WTC11 (cell line): ENCODE results near the gene ENAH. TPM values are rescaled to one million over a fixed set of nuclear protein-coding genes. Genes with fewer than 3 reads are reported as not detected.

Experiments
- ATAC-seq: fragments of 200-7000 bp; cut with Tn5 transposase; 2 replicates; pipeline ENCODE4 v1.10.0; 2021; ENCODE audit warnings: mild to moderate bottlenecking, moderate library complexity
- CTCF ChIA-PET: fragments of 300-600 bp; sonication (Branson Sonifier 250); formaldehyde crosslinking; loops from one replicate; lab custom pipeline; 2021; ENCODE audit warnings: antibody characterized with exemption; lab: Charles Lee
- POLR2A ChIA-PET: fragments of 350-600 bp; sonication (Branson Sonifier 250); formaldehyde crosslinking; loops from one replicate; lab custom pipeline; 2021; ENCODE audit warnings: antibody characterized with exemption; lab: Charles Lee
- DNase-seq: peaks from one replicate; pipeline ENCODE4 v3.0.0; 2021; ENCODE audit warnings: low spot score
- H3K27ac Mint-ChIP-seq: 2 replicates; pipeline ENCODE4 v1.8.0; 2021; ENCODE audit warnings: mixed read lengths
- H3K27me3 Mint-ChIP-seq: 2 replicates; pipeline ENCODE4 v1.8.0; 2021; ENCODE audit warnings: low read depth, mild to moderate bottlenecking, moderate library complexity, mixed read lengths
- H3K36me3 Mint-ChIP-seq: 2 replicates; pipeline ENCODE4 v1.8.0; 2021; ENCODE audit warnings: mixed read lengths
- H3K4me1 Mint-ChIP-seq: 2 replicates; pipeline ENCODE4 v1.8.0; 2022; ENCODE audit warnings: mixed read lengths
- H3K4me3 Mint-ChIP-seq: 2 replicates; pipeline ENCODE4 v1.8.0; 2021; ENCODE audit warnings: mild to moderate bottlenecking, moderate library complexity, mixed read lengths
- H3K9me3 Mint-ChIP-seq: 2 replicates; pipeline ENCODE4 v1.8.0; 2021; ENCODE audit warnings: mixed read lengths
- AFF4 ChIP-seq: sonication (generic); formaldehyde crosslinking; IDR thresholded peaks from 2 replicates; pipeline ENCODE4 v1.8.1; 2023; ENCODE audit warnings: mild to moderate bottlenecking, missing genetic modification reagents, borderline replicate concordance
- CBFB ChIP-seq: sonication (generic); formaldehyde crosslinking; IDR thresholded peaks from 2 replicates; pipeline ENCODE4 v1.8.1; 2022; ENCODE audit warnings: mild to moderate bottlenecking, low read depth, missing genetic modification reagents
- CDX4 ChIP-seq: fragments of 250-450 bp; sonication (Bioruptor Pico); IDR thresholded peaks from 2 replicates; pipeline ENCODE4 v1.9.0; 2021; ENCODE audit warnings: moderate library complexity, mild to moderate bottlenecking, inconsistent platforms, borderline replicate concordance
- ELF4 ChIP-seq: sonication (generic); formaldehyde crosslinking; IDR thresholded peaks from 2 replicates; pipeline ENCODE4 v1.8.1; 2022; ENCODE audit warnings: low read depth, mild to moderate bottlenecking, moderate library complexity, missing genetic modification reagents
- ESRRA ChIP-seq: sonication (generic); formaldehyde crosslinking; IDR thresholded peaks from 2 replicates; pipeline ENCODE4 v1.8.1; 2022; ENCODE audit warnings: mild to moderate bottlenecking, missing genetic modification reagents, borderline replicate concordance
- FOXK1 ChIP-seq: sonication (generic); formaldehyde crosslinking; IDR thresholded peaks from 2 replicates; pipeline ENCODE4 v1.8.0; 2022; ENCODE audit warnings: mild to moderate bottlenecking, moderate library complexity, missing genetic modification reagents
- FOXP1 ChIP-seq: sonication (generic); formaldehyde crosslinking; IDR thresholded peaks from 2 replicates; pipeline ENCODE4 v1.8.0; 2022; ENCODE audit warnings: missing genetic modification reagents, mild to moderate bottlenecking, moderate library complexity, borderline replicate concordance
- GRHL2 ChIP-seq: fragments of 250-450 bp; sonication (Bioruptor Pico); IDR thresholded peaks from 2 replicates; pipeline ENCODE4 v1.8.0; 2022; ENCODE audit warnings: mild to moderate bottlenecking, moderate library complexity; ENCODE audit not compliant: insufficient replicate concordance, severe bottlenecking
- GTF2I ChIP-seq: fragments of 250-450 bp; sonication (Bioruptor Pico); conservative IDR thresholded peaks from 2 replicates; pipeline ENCODE4 v1.4.0; 2021; ENCODE audit warnings: mild to moderate bottlenecking
- HMGA2 ChIP-seq: fragments of 250-450 bp; sonication (Bioruptor Pico); IDR thresholded peaks from 2 replicates; pipeline ENCODE4 v1.4.0; 2021; ENCODE audit warnings: mild to moderate bottlenecking, moderate library complexity
- IRF2 ChIP-seq: sonication (generic); formaldehyde crosslinking; IDR thresholded peaks from 2 replicates; pipeline ENCODE4 v1.8.0; 2022; ENCODE audit warnings: low read depth, missing genetic modification reagents, borderline replicate concordance
- JUN ChIP-seq: sonication (generic); formaldehyde crosslinking; IDR thresholded peaks from 2 replicates; pipeline ENCODE4 v1.8.0; 2023; ENCODE audit warnings: mild to moderate bottlenecking, missing genetic modification reagents
- NFATC4 ChIP-seq: fragments of 250-450 bp; sonication (Bioruptor Pico); IDR thresholded peaks from 2 replicates; pipeline ENCODE4 v1.9.0; 2021; ENCODE audit warnings: mild to moderate bottlenecking
- NFE2L1 ChIP-seq: sonication (generic); formaldehyde crosslinking; IDR thresholded peaks from 2 replicates; pipeline ENCODE4 v1.8.1; 2023; ENCODE audit warnings: missing genetic modification reagents
- NFYB ChIP-seq: sonication (generic); formaldehyde crosslinking; conservative IDR thresholded peaks from 2 replicates; pipeline ENCODE4 v1.8.0; 2022; ENCODE audit warnings: low read depth, missing genetic modification reagents
- NR3C1 ChIP-seq: sonication (generic); formaldehyde crosslinking; conservative IDR thresholded peaks from 2 replicates; pipeline ENCODE4 v1.8.1; 2023; ENCODE audit warnings: low read depth, mild to moderate bottlenecking, missing genetic modification reagents
- PRRX2 ChIP-seq: fragments of 250-450 bp; sonication (Bioruptor Pico); IDR thresholded peaks from 2 replicates; pipeline ENCODE4 v1.8.0; 2021; ENCODE audit warnings: mild to moderate bottlenecking
- USF1 ChIP-seq: sonication (generic); formaldehyde crosslinking; IDR thresholded peaks from 2 replicates; pipeline ENCODE4 v1.8.0; 2022; ENCODE audit warnings: mild to moderate bottlenecking, missing genetic modification reagents
- ZMAT4 ChIP-seq: fragments of 250-450 bp; sonication (Bioruptor Pico); IDR thresholded peaks from 2 replicates; pipeline ENCODE4 v1.9.0; 2021; ENCODE audit warnings: mild to moderate bottlenecking
- ZNF138 ChIP-seq: sonication (generic); formaldehyde crosslinking; conservative IDR thresholded peaks from 2 replicates; pipeline ENCODE4 v1.8.1; 2022; ENCODE audit warnings: mild to moderate bottlenecking, moderate library complexity, missing genetic modification reagents
- ZNF263 ChIP-seq: sonication (generic); formaldehyde crosslinking; IDR thresholded peaks from 2 replicates; pipeline ENCODE4 v1.8.1; 2022; ENCODE audit warnings: low read depth, mild to moderate bottlenecking, moderate library complexity, missing genetic modification reagents
- ZNF281 ChIP-seq: sonication (generic); formaldehyde crosslinking; IDR thresholded peaks from 2 replicates; pipeline ENCODE4 v1.8.0; 2023; ENCODE audit warnings: mild to moderate bottlenecking, missing genetic modification reagents
- ZNF317 ChIP-seq: sonication (generic); formaldehyde crosslinking; IDR thresholded peaks from 2 replicates; pipeline ENCODE4 v1.8.1; 2023; ENCODE audit warnings: low read depth, mild to moderate bottlenecking, moderate library complexity, missing genetic modification reagents, borderline replicate concordance
- ZNF396 ChIP-seq: fragments of 250-450 bp; sonication (Bioruptor Pico); IDR thresholded peaks from 2 replicates; pipeline ENCODE4 v1.8.0; 2021; ENCODE audit warnings: mild to moderate bottlenecking, moderate library complexity, borderline replicate concordance
- ZSCAN18 ChIP-seq: fragments of 250-450 bp; sonication (Bioruptor Pico); IDR thresholded peaks from 2 replicates; pipeline ENCODE4 v2.1.2; 2022; ENCODE audit warnings: mild to moderate bottlenecking, moderate library complexity
- total RNA-seq: library from RNA; stranded (reverse); gene quantifications from 3 replicates; pipeline ENCODE4 v1.2.3, GENCODE V29; 2021

The ENAH gene
- total RNA-seq, 1 experiment from 2014 or later = 227 TPM

GRCh38 chr1:225593414-225593813, 59.5 kb downstream of the ENAH start (continued):
- no peak for TF ChIP-seq ZNF396 (CRISPR knock-in tag)

GRCh38 chr1:225592362-225593025, 60.4 kb downstream of the ENAH start:
- peak overlapping the region; percentile 64 for H3K27ac Mint-ChIP-seq
- H3K9me3 Mint-ChIP-seq = no peaks in the 10 kb centered on the region
- ChIA-PET CTCF (no interaction called here), POLR2A (no interaction called here)
- no peak for ATAC-seq
- no peak for DNase-seq
- no peaks in the 10 kb centered on the region for H3K27me3 Mint-ChIP-seq
- H3K36me3 Mint-ChIP-seq = no peaks in the 10 kb centered on the region
- no peak for TF ChIP-seq ZNF317
- no peak for TF ChIP-seq ELF4 (CRISPR knock-in tag)
- TF ChIP-seq PRRX2 = no peak
- TF ChIP-seq GTF2I (CRISPR knock-in tag) = no peak
- TF ChIP-seq NFATC4 = no peak
- TF ChIP-seq NR3C1 (CRISPR knock-in tag) = no peak
- TF ChIP-seq ZMAT4 (CRISPR knock-in tag) = no peak
- no peak for TF ChIP-seq FOXP1
- TF ChIP-seq ZNF263 (CRISPR knock-in tag) = no peak
- TF ChIP-seq IRF2 (CRISPR knock-in tag) = no peak
- TF ChIP-seq USF1 = no peak
- TF ChIP-seq GRHL2 (CRISPR knock-in tag) = no peak
- no peak for TF ChIP-seq CDX4
- no peak for TF ChIP-seq ZNF138 (CRISPR knock-in tag)
- no peak for TF ChIP-seq CBFB (CRISPR knock-in tag)
- TF ChIP-seq AFF4 (CRISPR knock-in tag) = no peak
- no peak for TF ChIP-seq NFYB (CRISPR knock-in tag)
- H3K4me1 Mint-ChIP-seq = peaks cover 54% of the 10 kb centered on the region
- no peak overlapping the region for H3K4me3 Mint-ChIP-seq

- H3K27me3 Mint-ChIP-seq = no peaks in the 10 kb centered on the region
- TF ChIP-seq IRF2 (CRISPR knock-in tag) (no peak), NFE2L1 (CRISPR knock-in tag) (no peak), JUN (CRISPR knock-in tag) (no peak), HMGA2 (no peak), FOXK1 (no peak), ZNF281 (CRISPR knock-in tag) (no peak), ZSCAN18 (CRISPR knock-in tag) (no peak), ESRRA (CRISPR knock-in tag) (no peak)
- TF ChIP-seq, all 79 proteins: peak for 0
- Mint-ChIP-seq H3K4me3 (no peak overlapping the region), H3K36me3 (peaks cover 5% of the 10 kb centered on the region; the same call in 1 of the 2 replicates), H3K9me3 (no peaks in the 10 kb centered on the region), H3K4me1 (peaks cover 53% of the 10 kb centered on the region), H3K27ac (peak overlapping the region; percentile 39; the same call in 1 of the 2 replicates)
- ATAC-seq (no peak), DNase-seq (no peak)
- ChIA-PET CTCF (no interaction called here), POLR2A (no interaction called here)
These were observed 65.6 kb downstream of the ENAH start for GRCh38 chr1:225587310-225587709.
